GM23338 (cell line): ENCODE measurements around the gene TBC1D19. TPM values are rescaled to one million over a fixed set of nuclear protein-coding genes. Genes with fewer than 3 reads are reported as not detected.

Source experiments
- ATAC-seq: fragments of 200-7000 bp; cut with Tn5 transposase; 3 replicates; pipeline ENCODE4 v1.9.1; 2020
- DNase-seq: peaks from one replicate; pipeline ENCODE4 v3.0.0-alpha.2; 2015; ENCODE audit warnings: low spot score
- H2AFZ ChIP-seq: fragments of 200-600 bp; sonication (generic); 2 replicates; pipeline ENCODE4 v1.8.0; 2016; ENCODE audit warnings: antibody characterized with exemption, mild to moderate bottlenecking, moderate library complexity
- H3F3A ChIP-seq: fragments of 200-600 bp; sonication (generic); replicated peaks from 2 replicates; pipeline ENCODE4 v1.8.0; 2017; ENCODE audit warnings: antibody characterized with exemption, mixed run types, low read depth
- H3K27ac ChIP-seq: fragments of 200-600 bp; sonication (generic); 2 replicates; pipeline ENCODE4 v1.6.1; 2016; ENCODE audit warnings: low read depth
- H3K27me3 ChIP-seq: fragments of 200-600 bp; sonication (generic); 2 replicates; pipeline ENCODE4 v1.8.0; 2016; ENCODE audit warnings: mild to moderate bottlenecking, mixed run types, moderate library complexity; ENCODE audit not compliant: insufficient read depth
- H3K36me3 ChIP-seq: fragments of 200-600 bp; sonication (generic); 2 replicates; pipeline ENCODE4 v1.8.0; 2016; ENCODE audit warnings: mild to moderate bottlenecking; ENCODE audit not compliant: insufficient read depth
- H3K4me1 ChIP-seq: fragments of 200-600 bp; sonication (generic); 2 replicates; pipeline ENCODE4 v1.8.0; 2016; ENCODE audit warnings: mild to moderate bottlenecking, moderate library complexity; ENCODE audit not compliant: insufficient read depth
- H3K4me2 ChIP-seq: fragments of 200-600 bp; sonication (generic); 2 replicates; pipeline ENCODE4 v1.7.1; 2017; ENCODE audit warnings: mixed run types
- H3K4me3 ChIP-seq: fragments of 200-600 bp; sonication (generic); 2 replicates; pipeline ENCODE4 v1.6.1; 2016; ENCODE audit warnings: mixed run types
- H3K79me2 ChIP-seq: fragments of 200-600 bp; sonication (generic); replicated peaks from 2 replicates; pipeline ENCODE4 v1.8.0; 2017; ENCODE audit warnings: mild to moderate bottlenecking; ENCODE audit not compliant: insufficient read depth
- H3K9me2 ChIP-seq: fragments of 200-600 bp; sonication (generic); 2 replicates; pipeline ENCODE4 v1.8.0; 2017; ENCODE audit not compliant: insufficient read depth
- H4K20me1 ChIP-seq: fragments of 200-600 bp; sonication (generic); replicated peaks from 2 replicates; pipeline ENCODE4 v1.8.0; 2017; ENCODE audit warnings: mild to moderate bottlenecking; ENCODE audit not compliant: insufficient read depth
- H3K27ac Mint-ChIP-seq: 2 replicates; pipeline ENCODE4 v1.8.0; 2020; ENCODE audit warnings: inconsistent platforms, mild to moderate bottlenecking, moderate library complexity, mixed read lengths
- H3K27me3 Mint-ChIP-seq: 3 replicates; pipeline ENCODE4 v1.8.0; 2022; ENCODE audit warnings: low read depth, mild to moderate bottlenecking, moderate library complexity, mixed read lengths, inconsistent platforms; ENCODE audit not compliant: insufficient read depth, poor library complexity
- H3K36me3 Mint-ChIP-seq: 3 replicates; pipeline ENCODE4 v1.8.0; 2021; ENCODE audit warnings: low read depth, mild to moderate bottlenecking, inconsistent platforms, moderate library complexity, mixed read lengths
- H3K4me1 Mint-ChIP-seq: 3 replicates; pipeline ENCODE4 v1.8.0; 2020; ENCODE audit warnings: mild to moderate bottlenecking, inconsistent platforms, mixed read lengths
- H3K4me3 Mint-ChIP-seq: 3 replicates; pipeline ENCODE4 v1.8.0; 2021; ENCODE audit warnings: moderate library complexity, mild to moderate bottlenecking, inconsistent platforms, mixed read lengths
- H3K9me3 Mint-ChIP-seq: 3 replicates; pipeline ENCODE4 v1.8.0; 2020; ENCODE audit warnings: moderate library complexity, mild to moderate bottlenecking, inconsistent platforms, mixed read lengths
- CREB1 ChIP-seq: fragments of 250-450 bp; sonication (Bioruptor Pico); IDR thresholded peaks from 2 replicates; pipeline ENCODE4 v1.5.0; 2020; ENCODE audit warnings: low read depth, mild to moderate bottlenecking, moderate library complexity
- CTCF ChIP-seq, 2 experiments: fragments of 200-600 bp in 1 of 2; sonication (generic) in 1 of 2; conservative IDR thresholded peaks; 2 replicates each; pipeline versions ENCODE4 v1.5.1 to v1.6.1; 2016 to 2017; ENCODE audit warnings: antibody characterized with exemption in 2 of 2, low read depth in 2 of 2, mild to moderate bottlenecking in 2 of 2, moderate library complexity in 1 of 2
- EZH2 ChIP-seq: fragments of 200-600 bp; sonication (generic); IDR thresholded peaks from one replicate; pipeline ENCODE4 v1.8.0; 2017; ENCODE audit warnings: antibody characterized with exemption, mild to moderate bottlenecking, low read depth; ENCODE audit not compliant: unreplicated experiment
- EZH2phosphoT487 ChIP-seq: fragments of 200-600 bp; sonication (generic); IDR thresholded peaks from one replicate; pipeline ENCODE4 v1.8.1; 2018; ENCODE audit warnings: antibody characterized with exemption; ENCODE audit not compliant: unreplicated experiment
- JUNB ChIP-seq: IDR thresholded peaks from one replicate; pipeline ENCODE4 v1.6.1; 2016; ENCODE audit warnings: antibody characterized with exemption; ENCODE audit not compliant: unreplicated experiment
- NANOG ChIP-seq: IDR thresholded peaks from 2 replicates; pipeline ENCODE4 v1.6.1; 2016; ENCODE audit warnings: antibody characterized with exemption, borderline replicate concordance
- POLR2AphosphoS5 ChIP-seq: IDR thresholded peaks from 2 replicates; pipeline ENCODE4 v1.6.1; 2016; ENCODE audit warnings: antibody characterized with exemption, low read depth
- REST ChIP-seq: IDR thresholded peaks from one replicate; pipeline ENCODE4 v1.6.1; 2018; ENCODE audit warnings: antibody characterized with exemption; ENCODE audit not compliant: unreplicated experiment
- STAT1 ChIP-seq: IDR thresholded peaks from one replicate; pipeline ENCODE4 v1.6.1; 2016; ENCODE audit warnings: antibody characterized with exemption; ENCODE audit not compliant: unreplicated experiment
- ZNF114 ChIP-seq: fragments of 250-450 bp; sonication (Bioruptor Pico); IDR thresholded peaks from 2 replicates; pipeline ENCODE4 v1.5.0; 2020; ENCODE audit warnings: mild to moderate bottlenecking, moderate library complexity
- ZNF331 ChIP-seq: fragments of 250-450 bp; sonication (Bioruptor Pico); IDR thresholded peaks from 2 replicates; pipeline ENCODE4 v1.5.0; 2020; ENCODE audit warnings: low read depth, mild to moderate bottlenecking, moderate library complexity
- ZNF462 ChIP-seq: fragments of 250-450 bp; sonication (Bioruptor Pico); IDR thresholded peaks from 2 replicates; pipeline ENCODE4 v1.5.0; 2020; ENCODE audit warnings: mild to moderate bottlenecking, moderate library complexity
- polyA plus RNA-seq: library from polyadenylated mRNA; unstranded; fragments of >200 nt; fragmentation: Nextera tagmentation; extraction: Ambion mirVana; gene quantifications from 2 replicates; pipeline ENCODE4 v1.2.1, GENCODE V29; 2016
- total RNA-seq: library from RNA; depleted of rRNA; stranded (reverse); fragments of >200 nt; shearing (Covaris generic); gene quantifications from 2 replicates; pipeline ENCODE4 v1.2.3, GENCODE V29; 2014
- TF ChIP-seq, protein P1 (sequence below): IDR thresholded peaks from 2 replicates; pipeline ENCODE4 v1.6.1; 2016; ENCODE audit warnings: antibody characterized with exemption

The TBC1D19 gene
- total and polyA plus RNA-seq, 2 experiments from 2014 or later = 1.9 to 4.3 TPM

- no peak for TF ChIP-seq ZNF114 (CRISPR knock-in tag)
- no peak for TF ChIP-seq JUNB
- TF ChIP-seq EZH2 = no peak
- TF ChIP-seq NANOG = no peak
- TF ChIP-seq POLR2AphosphoS5 = no peak
- TF ChIP-seq ZNF331 (CRISPR knock-in tag) = no peak
- TF ChIP-seq CREB1 (CRISPR knock-in tag) = no peak
- TF ChIP-seq, protein P1, sequence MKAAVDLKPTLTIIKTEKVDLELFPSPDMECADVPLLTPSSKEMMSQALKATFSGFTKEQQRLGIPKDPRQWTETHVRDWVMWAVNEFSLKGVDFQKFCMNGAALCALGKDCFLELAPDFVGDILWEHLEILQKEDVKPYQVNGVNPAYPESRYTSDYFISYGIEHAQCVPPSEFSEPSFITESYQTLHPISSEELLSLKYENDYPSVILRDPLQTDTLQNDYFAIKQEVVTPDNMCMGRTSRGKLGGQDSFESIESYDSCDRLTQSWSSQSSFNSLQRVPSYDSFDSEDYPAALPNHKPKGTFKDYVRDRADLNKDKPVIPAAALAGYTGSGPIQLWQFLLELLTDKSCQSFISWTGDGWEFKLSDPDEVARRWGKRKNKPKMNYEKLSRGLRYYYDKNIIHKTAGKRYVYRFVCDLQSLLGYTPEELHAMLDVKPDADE = no peak
- no peak for TF ChIP-seq EZH2phosphoT487
- no peak for TF ChIP-seq STAT1
- no peak for TF ChIP-seq CTCF (conservative IDR thresholded peaks at IDR 0.05; ENCODE audit: low read depth in 2 of 2)
- TF ChIP-seq ZNF462 (CRISPR knock-in tag) = no peak
- TF ChIP-seq REST = no peak
- H3K4me1 ChIP-seq = peaks cover 5% of the 10 kb centered on the region; the same call in 1 of the 2 replicates
Observed at GRCh38 chr4:26574563-26574962, 9.3 kb upstream of the TBC1D19 start.

More at GRCh38 chr4:26574563-26574962, 9.3 kb upstream of the TBC1D19 start:
- H3F3A ChIP-seq = no peaks in the 10 kb centered on the region
- Mint-ChIP-seq H3K4me3 (no peak overlapping the region), H3K4me1 (peaks cover 4% of the 10 kb centered on the region; the same call in 2 of the 3 replicates), H3K9me3 (no peaks in the 10 kb centered on the region), H3K36me3 (no peaks in the 10 kb centered on the region), H3K27me3 (no peaks in the 10 kb centered on the region), H3K27ac (no peak overlapping the region)
- H3K27ac ChIP-seq = no peak overlapping the region
- no peaks in the 10 kb centered on the region for H3K27me3 ChIP-seq
- H3K9me2 ChIP-seq = peaks cover 5% of the 10 kb centered on the region; the same call in 1 of the 2 replicates
- ATAC-seq (peak; percentile 83), DNase-seq (peak; percentile 24)
- H3K4me2 ChIP-seq = no peak overlapping the region
- no peaks in the 10 kb centered on the region for H4K20me1 ChIP-seq
- peak overlapping the region; percentile 94 for H2AFZ ChIP-seq
- H3K79me2 ChIP-seq = no peaks in the 10 kb centered on the region
- H3K4me3 ChIP-seq = no peak overlapping the region
- H3K36me3 ChIP-seq = no peaks in the 10 kb centered on the region
